GM12891 (cell line): ENCODE measurements around the gene PXT1.
"Not testable (repeated sequence)": the region's sequence is repeated elsewhere in the genome, so short reads cannot be mapped to it uniquely, and the experiment has no call there.

Experiments used
- PAX5 ChIP-seq: IDR thresholded peaks from 2 replicates; pipeline ENCODE4 v1.6.1; 2011; ENCODE audit warnings: low read length, moderate library complexity, mild to moderate bottlenecking; ENCODE audit not compliant: insufficient read depth, severe bottlenecking
- POLR2A ChIP-seq: IDR thresholded peaks from 2 replicates; pipeline ENCODE4 v1.6.1; 2011; ENCODE audit warnings: low read depth, low read length, control low read depth
- POLR2AphosphoS5 ChIP-seq: IDR thresholded peaks from 2 replicates; pipeline ENCODE4 v1.6.1; 2011; ENCODE audit warnings: low read depth, low read length, control low read depth
- SPI1 ChIP-seq: IDR thresholded peaks from 2 replicates; pipeline ENCODE4 v1.6.1; 2011; ENCODE audit warnings: low read depth, low read length, control low read depth
- TAF1 ChIP-seq: IDR thresholded peaks from 2 replicates; pipeline ENCODE4 v1.6.1; 2011; ENCODE audit warnings: low read depth, low read length, control low read depth

GRCh38 chr6:36364061-36364635, 78.5 kb downstream of the PXT1 start:
- TF ChIP-seq POLR2AphosphoS5, SPI1, PAX5, TAF1, POLR2A: not testable (repeated sequence)
